GM21825 (cell line): Measurements from ENCODE around the gene SLC26A11.

Experiments
- ATAC-seq: cut with Tn5 transposase; IDR thresholded peaks from one replicate; pipeline ENCODE4 v1.9.1; 2021; ENCODE audit warnings: mild to moderate bottlenecking, moderate library complexity; ENCODE audit not compliant: unreplicated experiment

Gene SLC26A11

DNA sequence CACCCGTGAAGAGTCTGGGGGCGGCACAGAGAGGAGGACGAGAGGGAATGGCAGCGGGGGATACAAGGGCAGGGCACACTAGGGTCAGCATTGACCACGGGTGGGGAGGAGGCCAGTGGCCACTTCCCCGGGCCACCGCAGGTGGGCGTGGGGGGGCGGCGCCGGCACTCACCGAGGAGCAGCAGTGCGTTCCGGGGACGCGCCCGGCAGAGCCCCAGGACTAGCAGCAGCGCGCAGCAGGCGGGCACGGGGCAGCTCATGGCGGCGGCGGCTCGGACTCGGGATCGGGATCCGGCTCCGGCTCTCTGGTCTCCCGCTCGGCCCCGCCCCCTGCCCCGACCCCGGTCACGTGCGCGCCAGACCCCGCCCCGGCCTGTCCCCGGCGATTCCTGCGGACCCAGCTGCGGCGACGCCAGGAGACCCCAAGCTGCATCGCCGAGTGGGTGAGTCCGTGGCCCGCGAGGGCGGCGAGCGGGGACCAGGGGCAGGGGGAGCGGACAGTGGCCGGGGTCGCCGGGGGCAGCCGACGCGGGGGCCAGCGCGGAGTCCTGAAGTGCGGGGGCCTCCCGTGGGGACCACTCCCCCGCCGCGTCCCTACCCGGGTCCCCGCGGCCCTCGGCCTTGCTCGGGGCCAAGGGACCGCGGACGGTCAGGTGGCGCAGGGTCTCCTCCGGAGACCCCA lies at the start of gene SLC26A11, which contains the start of gene SGSH:
Gene SLC26A11 (plus strand): TSS at position 374 of the 682 bp plus-strand sequence. CDS start 1,134 bp downstream, outside the sequence.
Gene SGSH (minus strand): TSS at position 280 of the 682 bp plus-strand sequence. CDS start 20 bp downstream, at position 260.
- no peak for ATAC-seq

GRCh38 chr17:80171681-80172080 lies 48.5 kb upstream of the SLC26A11 start:
- no peak for ATAC-seq

DNA sequence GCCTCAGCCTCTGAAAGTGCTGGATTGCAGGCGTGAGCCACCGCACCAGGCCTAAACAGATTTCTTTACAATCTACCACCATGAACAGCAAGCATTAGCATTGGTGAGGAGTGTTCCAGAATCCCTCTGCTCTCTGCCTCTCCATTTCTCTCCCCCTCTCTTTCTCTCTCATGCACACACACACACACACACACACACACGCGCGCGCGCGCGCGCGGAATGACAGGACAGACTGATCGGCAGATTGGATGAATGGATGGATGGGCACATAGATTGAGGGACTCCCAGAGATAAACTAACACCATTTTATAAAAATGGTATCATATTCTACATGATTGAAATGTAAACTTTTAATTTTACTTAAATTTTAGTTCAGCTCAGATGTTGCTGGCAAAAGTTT lies 47.1 kb upstream of the SLC26A11 start:
- no peak for ATAC-seq

DNA sequence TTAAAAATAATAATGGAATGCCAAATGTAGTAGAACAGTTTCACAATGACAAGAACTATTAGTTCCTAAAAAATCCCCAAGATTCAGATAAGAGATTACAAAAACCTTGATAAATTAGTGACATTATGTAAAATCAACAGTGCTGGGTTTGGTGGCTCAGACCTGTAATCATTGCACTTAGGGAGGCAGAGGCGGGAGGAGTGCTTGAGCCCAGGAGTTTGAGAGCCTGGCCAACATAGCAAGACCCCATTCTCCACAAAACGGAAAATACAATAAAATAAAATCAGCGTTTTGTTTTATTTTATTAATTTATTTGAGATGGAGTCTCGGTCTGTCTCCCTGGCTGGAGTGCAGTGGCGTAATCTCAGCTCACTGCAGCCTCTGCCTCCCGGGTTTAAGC lies 46.3 kb upstream of the SLC26A11 start:
- no peak for ATAC-seq

DNA sequence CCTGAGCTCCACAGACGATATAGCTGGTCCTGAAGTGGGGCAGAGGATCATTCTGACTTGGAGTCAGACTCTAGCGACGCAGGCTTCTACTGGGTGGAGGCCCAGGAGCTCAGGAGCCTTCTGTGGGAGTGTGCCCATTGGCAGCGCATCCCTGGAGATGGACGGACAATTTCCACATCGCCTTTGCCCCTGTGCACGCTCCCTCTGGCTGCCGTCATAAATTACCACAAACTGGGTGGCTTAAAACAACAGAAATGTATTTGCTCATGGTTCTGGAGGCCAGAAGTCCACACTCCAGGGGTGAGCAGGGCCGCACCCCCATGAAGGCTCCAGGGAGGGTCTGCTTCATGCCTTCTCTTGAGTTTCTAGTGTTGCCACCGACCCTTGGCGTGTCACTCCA lies 43.5 kb upstream of the SLC26A11 start:
- ATAC-seq = no peak

DNA sequence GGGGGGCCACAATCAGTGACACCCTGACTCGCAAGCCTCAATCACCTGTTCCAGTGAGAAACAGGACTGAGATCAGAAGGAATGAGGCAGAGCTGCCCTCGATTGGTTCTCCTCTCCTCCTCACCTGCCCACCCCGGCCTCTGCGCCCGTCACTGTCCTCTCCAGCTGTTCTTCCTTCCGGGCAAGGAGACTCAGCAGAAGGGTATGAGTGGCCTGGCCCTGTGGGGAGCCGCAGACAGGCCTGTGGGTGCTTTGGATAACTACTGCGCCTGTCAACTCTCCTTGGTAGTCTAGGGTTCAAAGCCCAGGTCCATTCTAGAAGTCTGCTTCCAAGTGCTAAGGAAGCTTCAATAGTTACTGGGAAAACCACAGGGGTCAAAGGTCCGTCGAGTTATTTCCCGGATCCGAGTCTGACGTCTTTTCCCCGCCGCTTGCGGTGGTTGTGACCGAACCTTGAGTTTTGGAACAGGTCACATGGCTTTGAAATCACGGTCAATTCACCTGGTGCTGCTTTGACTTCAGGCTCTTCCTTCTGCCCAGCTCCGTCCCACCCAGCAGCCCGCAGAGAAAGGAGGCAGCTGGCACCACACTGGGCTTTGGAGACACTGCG lies 42.1 kb upstream of the SLC26A11 start:
- no peak for ATAC-seq

- no peak for ATAC-seq
Observed at GRCh38 chr17:80180192-80180591, 40.0 kb upstream of the SLC26A11 start.

GRCh38 chr17:80181431-80181830 lies 38.8 kb upstream of the SLC26A11 start:
- no peak for ATAC-seq

DNA sequence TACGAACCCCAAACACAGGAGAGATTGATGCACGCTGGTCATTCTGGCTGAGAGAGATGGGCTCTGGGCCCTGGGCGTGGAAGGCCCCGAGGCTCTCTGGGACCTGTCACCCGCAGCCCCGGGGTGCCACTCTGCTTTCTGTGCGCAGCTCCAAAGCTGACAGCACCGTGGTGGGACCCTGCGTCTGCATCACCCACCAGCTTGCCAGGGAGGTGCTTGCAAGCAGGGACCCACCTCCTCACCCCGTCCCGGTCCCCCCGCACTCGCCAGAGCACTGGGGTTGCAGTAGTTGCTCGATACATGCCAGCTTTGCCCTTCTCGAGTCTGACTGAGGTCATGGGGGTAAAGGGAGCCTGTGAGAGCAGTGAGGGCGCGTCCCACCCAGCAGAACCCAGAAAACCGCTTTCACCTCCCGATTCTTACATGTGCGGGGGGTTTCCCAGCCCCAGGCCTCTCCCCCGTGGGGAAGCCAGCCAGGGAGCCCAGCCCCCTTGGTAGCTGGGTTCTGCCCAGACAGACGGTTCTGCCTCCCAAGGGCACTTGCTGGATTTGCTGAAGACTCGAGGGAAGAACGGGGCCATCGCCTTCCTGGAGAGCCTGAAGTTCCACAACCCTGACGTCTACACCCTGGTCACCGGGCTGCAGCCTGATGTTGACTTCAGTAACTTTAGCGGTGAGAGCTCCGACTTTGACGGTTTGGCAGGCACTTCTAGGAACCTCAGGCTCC lies 37.9 kb upstream of the SLC26A11 start:
- ATAC-seq = no peak

DNA sequence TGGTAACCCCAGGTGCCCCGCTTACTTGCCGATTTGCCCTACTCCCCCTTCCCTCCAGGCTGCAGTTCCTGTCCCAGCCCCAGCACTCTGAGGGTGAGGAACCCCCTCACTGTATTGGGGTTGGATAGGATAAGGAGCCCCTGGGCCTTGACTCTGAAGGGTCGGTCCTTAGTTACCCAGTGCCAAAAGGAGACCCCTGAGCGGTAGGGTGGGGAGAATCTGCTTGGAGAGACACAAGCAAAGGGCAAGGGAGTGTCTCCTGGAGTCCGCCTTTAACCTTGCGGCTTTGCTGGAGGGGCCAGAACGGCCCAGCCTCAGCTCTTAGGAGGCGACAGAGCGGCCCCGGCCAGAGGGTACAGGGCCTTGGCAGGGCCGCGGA lies 37.4 kb upstream of the SLC26A11 start:
- no peak for ATAC-seq

DNA sequence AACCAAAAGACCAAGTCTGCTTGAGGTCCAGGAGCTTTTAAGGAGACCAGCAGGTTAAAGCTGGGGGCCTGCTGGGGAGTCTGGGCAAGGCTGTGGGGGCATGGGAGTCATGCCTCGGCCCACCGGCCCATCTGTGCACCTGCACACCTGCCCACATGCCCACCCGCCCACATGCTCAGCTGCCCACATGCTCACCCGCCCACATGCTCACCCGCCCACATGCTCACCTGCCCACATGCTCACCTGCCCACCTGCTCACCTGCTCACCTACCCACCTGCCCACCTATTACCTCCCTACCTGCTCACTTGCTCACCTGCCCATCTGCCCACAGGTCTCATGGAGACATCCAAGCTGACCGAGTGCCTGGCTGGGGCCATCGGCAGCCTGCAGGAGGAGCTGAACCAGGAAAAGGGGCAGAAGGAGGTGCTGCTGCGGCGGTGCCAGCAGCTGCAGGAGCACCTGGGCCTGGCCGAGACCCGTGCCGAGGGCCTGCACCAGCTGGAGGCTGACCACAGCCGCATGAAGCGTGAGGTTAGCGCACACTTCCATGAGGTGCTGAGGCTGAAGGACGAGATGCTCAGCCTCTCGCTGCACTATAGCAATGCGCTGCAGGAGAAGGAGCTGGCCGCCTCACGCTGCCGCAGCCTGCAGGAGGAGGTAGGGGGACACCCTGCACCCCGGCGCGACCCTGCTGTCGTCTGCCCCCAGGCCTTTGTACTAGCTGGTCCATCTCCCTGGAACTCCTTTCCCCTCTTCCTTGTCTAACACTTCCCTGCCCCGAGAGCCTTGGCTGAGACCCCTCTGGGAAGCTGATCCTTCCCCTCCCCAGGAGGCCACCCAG lies 36.4 kb upstream of the SLC26A11 start:
- ATAC-seq = no peak

DNA sequence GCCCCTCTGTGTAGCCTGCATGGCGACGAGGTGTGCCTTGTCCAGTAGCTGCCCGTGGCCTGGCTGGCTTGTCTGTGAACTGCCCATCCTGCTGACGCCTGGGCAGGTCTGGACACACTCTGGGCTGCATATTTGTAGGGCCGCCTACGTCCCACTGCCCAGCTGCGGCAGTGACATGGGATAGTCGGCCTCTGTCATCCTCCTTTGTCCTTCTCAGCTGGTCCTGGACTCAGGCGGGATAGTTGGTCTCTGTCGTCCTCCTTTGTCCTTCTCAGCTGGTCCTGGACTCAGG lies 35.9 kb upstream of the SLC26A11 start:
- no peak for ATAC-seq

- no peak for ATAC-seq
Observed at GRCh38 chr17:80185968-80186367, 34.3 kb upstream of the SLC26A11 start.

GRCh38 chr17:80187090-80187489 lies 33.1 kb upstream of the SLC26A11 start:
- ATAC-seq = no peak

DNA sequence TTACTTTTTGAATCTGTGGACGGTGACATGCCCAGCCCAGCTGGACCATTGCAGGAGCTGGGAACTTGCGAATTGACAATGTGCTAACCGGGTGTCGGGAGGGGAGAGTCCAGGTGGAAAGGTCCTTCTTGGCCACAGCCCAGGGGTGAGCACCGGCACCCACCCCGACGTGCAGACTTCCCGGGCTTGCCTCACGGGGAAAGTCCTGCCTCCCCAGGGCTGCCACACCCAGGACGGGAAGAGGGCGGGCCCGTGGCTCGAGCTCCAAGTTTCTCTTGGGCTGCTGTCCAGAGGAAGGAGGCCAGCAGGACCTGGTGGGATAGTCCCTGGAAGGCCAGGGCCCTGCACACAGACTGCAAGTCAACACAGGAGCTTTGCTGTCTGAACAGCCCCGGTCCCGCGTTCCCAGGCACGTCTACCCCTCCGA lies 32.7 kb upstream of the SLC26A11 start:
- ATAC-seq = no peak

DNA sequence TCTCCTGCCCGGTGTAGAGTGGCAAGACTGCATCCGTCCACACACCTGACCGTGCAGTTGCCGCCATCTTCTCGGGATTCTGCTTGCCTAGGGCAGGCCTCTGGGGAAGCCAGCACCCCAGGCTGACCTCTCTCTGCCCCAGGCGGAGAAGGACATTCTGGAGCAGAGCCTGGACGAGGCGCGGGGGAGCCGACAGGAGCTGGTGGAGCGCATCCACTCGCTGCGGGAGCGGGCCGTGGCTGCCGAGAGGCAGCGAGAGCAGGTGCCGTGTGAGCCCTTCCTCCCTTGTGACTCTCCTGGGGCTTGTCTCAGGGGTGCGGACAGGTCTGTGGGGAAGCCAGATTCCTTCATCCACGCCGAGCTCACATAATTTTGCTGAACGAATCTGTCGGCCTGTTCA lies 30.6 kb upstream of the SLC26A11 start:
- no peak for ATAC-seq

GRCh38 chr17:80190716-80191115 lies 29.5 kb upstream of the SLC26A11 start:
- no peak for ATAC-seq

DNA sequence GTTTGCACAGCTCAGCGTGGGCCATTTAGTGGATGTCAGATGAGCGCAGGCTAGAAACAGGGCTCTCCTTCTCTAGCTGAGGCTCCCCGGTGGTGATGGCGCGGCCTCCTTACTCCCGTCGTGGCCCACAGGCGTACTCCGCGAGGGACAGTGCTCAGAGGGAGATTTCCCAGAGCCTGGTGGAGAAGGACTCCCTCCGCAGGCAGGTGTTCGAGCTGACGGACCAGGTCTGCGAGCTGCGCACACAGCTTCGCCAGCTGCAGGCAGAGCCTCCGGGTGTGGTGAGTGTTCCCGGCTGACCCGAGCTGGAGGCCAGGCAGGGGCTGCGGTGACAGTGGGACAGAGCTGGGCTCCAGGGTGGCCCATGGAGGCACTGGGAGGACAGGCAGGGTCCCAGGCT lies 29.0 kb upstream of the SLC26A11 start:
- ATAC-seq = no peak

DNA sequence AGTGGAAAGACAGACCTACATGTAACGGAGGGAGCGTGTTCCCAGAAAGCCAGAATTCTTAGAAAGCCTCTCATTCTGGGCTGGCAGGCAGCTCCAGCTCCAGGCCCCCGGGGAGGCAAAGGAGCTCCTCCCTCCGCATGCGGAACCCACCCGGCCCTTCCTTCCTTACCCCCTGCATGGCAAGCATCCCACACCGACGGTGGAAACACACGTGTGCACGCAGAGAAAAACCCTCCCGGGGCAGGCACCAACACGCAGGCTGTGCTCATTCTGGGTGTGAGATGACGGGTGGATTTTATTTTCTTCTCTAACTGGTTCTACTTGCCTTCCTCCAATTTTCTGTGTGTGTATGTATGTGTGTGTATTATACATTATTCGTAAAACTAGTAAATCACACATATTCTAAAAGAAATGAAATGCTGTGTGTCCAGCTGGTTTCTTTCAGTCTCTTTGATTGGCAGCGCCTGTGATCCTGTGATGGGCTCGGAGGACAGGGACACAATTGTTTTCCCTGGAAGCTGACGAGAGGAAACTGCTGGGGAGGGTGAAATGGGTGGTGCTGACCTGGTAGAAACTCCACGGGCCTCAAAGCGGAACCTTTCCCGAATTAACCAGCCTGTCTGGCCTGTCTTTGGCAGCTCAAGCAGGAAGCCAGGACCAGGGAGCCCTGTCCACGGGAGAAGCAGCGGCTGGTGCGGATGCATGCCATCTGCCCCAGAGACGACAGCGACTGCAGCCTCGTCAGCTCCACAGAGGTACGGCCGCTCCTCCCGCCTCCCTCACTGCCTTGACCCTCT lies 28.2 kb upstream of the SLC26A11 start:
- no peak for ATAC-seq

GRCh38 chr17:80195141-80195540 lies 25.1 kb upstream of the SLC26A11 start:
- ATAC-seq = no peak
